Stimulated activated CD8-positive, alpha-beta memory T cell treated with anti-CD3 and anti-CD28 coated beads, Interleukin-12 subunit alpha, Interleukin-12 subunit beta, amount 100 ng/mL, for 24 hours (primary cell): Measurements from ENCODE around the gene CD86.

Source experiments
- DNase-seq: peaks from one replicate; pipeline ENCODE4 v3.0.0-alpha.2; 2020; ENCODE audit errors: extremely low read depth

The CD86 gene

DNA sequence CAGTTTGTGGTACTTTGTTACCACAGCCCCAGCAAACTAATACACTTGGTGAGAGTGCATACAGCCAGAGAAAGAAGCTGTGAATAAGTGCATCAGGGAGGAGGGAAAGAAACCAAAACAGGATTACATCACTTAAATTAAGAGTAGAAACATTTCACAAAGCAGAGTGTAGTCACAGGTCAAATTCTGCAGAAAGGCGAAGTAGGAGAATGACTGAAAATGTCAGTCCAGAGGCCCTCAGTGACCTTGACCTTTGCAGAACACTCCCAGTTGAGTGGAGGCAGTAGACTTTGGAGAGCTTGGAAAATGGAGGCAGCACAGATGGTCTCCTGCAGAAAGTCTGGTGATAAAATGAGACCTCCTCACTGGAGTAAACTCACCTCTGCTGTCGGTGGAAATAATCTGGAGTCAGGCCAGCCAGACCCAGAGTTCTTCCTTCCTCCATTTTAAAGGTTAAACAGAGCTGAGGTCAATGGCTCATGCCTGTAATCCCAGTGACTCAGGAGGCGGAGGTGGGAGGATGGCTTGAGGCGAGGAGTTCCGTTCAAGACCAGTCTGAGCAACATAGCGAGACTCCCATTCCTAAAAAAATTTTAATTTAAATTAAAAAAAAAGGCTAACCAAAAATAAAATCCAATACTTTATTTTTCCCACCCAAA lies 5.0 kb downstream of the CD86 start:
- no peak for DNase-seq

DNA sequence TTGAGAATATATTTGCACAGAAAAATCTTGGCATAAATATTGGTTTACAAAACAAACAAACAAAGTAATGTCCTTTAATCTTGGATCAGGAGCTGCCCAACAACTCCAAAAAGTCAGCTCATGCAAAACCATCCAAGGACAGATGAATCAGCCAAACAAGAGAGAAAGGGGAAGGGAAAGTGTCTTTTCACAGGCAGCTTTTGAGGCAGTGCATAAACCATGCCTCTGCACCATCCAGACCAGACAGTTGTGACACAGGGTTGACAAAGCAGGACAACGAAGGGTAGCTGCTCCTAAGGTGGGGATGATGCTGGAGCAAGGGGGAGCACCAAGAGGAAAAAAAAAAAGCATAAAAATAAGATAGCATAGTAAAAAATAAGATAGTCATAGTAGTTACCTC lies 8.7 kb downstream of the CD86 start:
- DNase-seq = no peak

DNA sequence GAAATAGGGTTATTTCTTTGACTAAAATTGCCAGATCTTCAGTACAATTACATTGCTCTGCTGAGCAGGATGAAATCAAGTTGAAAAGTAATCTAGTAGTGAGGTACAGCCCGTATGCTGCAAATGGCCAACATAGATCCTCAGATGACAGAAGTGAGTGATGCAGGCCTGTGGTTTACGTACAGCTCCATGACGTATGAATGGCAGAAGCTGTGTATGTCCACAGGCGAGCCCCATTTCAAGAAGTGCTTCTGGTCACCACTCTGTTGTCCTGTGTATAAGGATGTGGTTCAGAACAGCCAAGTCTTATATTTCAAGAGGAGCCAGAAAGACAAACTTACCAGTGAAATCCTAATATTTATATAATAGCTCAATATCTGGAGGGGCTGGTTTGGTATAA lies 9.2 kb downstream of the CD86 start:
- DNase-seq = no peak

DNA sequence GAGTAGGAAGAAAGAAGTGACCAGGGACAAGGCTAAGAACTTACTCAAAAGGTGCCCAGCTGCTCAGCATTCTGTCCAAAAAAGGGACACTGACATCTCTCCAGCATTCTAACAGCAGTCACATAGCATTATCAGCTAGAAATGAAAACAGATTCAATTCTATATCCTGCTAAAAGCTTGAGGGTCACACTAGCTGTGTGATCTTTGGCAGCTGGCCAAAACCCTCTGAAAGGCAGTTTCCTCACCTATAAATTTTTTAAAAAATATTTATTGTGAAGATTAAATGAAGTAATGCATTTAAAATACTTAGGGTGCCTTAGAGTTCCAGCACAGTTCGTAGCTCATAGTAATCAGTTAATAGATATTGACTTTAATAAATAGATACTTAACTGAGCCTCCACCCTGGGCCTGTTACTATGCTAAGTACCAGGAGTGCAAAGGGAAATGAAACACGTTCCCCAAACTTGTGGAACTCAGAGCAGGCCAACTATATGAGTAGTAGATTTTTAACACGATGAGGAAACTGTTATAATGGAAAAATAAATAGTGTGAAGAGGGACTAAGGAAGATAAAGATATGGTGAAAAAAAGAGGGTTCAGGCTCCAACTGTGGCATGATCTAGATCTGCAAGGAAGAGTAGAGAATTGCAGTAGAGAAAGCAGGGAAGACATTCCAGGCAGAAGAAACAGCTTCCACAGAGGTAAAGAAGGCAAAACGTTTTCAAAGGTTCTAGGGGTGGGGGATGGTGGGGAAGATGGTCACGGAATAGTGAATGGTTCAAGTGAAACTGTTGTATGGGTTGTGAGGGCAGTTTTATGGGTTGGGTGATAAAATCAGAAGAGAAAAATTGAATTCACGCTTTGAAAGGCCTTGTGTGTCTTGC lies 11.4 kb downstream of the CD86 start:
- no peak for DNase-seq

DNA sequence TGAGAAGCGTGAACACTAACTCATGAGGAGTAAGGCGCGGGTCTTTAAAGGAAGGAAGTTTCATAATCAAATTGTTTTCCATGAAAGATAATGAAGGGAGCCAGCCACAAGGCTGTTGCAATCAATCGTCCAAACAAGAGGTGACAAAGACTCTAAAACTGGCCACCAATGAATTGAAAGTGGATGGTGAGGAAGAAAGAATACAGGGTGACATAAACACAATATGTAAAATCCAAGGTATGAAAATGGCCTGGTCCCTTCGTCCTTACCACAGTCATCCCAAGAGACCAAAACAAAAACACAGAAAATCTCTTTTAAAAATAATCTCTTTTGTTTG lies 12.0 kb downstream of the CD86 start:
- no peak for DNase-seq

DNA sequence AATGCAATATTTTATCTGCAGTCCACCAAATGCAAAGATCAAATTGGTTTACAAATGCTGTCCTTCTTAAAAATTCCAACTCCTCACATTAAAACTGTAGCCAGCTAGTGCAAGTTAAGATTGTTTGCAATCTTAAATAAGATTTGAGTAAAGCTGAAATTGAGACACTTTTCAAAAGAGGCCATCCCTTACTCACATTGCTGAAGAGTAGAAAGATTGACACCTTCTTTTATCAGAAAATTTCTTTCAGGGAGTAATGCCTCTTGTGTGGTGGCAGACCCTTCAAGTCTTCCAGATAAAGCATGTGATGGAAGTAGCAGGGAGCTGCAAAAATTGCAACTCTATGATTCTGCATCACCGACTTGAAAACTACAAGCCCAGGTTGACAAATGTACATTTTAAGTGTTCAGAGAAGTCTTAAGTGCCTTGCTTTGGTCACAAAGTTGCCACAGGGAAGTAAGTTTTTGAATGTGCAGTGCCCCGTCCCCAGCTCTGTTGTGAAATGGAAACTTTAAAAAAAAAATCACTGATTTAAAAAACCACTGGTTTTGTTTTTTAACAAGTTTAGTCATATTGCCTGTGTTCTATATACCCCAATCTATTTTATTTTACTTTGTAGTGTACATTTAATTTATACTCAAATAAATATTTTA lies 12.6 kb downstream of the CD86 start:
- DNase-seq = no peak

DNA sequence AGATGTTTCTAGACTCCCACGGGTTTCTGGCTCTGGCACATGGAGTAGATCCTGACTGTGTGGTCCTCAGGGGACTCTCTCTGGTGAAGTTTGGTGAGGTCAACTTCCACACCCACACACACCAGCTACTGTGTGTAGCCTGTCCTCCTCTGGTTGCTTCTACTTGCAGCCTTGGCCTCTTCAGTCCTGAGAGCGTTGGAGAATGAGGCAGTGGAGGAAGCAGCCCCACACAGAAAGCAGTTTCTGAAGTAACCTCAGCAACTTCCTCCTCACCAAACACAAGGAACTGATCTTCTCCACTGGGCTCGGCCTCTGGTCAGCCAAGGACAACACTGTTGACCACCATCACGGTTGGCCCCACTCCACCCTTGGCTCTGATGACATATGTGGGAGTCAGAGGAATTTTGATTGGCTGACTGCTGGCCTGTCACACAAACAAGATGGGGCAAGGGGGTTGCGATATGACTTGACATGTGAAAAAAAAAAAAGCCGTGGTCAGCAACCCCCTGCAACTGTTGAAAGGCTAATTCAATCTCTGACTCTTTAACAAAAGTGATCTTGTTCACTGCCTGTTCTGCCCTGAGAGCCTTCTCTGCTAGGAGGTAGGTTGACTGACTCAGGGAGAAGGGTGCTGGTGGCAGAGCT lies 19.6 kb downstream of the CD86 start:
- no peak for DNase-seq

DNA sequence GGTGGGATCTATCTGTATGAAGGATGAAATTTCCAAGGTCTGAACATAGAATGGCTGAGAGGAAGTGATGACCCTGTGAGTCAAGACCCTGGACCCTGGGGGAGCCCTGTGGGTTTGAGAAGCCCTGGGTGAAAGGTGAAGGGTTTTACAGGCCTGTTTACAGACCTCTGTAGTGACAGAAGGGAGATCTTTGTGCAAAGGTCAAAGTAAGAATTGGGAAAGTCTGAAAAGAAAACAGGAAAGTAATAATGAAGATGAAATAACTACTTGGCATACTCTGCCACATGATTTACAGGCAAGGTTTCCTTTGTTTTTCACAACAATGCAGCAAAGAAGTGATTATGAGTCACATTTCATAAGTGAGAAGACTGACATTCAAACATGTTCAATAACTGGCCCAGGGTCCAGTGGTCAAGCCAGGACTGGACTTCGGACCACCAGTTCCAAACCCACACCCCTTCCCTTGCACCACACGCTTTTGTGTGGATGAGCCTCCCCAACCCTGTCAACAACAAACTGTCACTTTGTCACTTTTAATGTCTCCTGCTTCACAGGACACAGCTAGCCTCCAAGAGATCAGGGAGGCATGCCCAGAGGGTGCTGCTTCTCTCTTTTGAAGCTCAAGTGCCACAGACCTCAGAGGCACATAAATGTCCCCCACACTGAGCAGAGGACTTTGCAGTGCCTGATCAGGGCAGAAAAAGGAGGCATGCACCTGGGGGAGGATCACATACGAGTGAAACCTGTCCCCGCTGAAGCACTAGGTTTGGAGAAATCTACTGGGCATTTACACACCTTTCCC lies 21.5 kb downstream of the CD86 start:
- DNase-seq = no peak

DNA sequence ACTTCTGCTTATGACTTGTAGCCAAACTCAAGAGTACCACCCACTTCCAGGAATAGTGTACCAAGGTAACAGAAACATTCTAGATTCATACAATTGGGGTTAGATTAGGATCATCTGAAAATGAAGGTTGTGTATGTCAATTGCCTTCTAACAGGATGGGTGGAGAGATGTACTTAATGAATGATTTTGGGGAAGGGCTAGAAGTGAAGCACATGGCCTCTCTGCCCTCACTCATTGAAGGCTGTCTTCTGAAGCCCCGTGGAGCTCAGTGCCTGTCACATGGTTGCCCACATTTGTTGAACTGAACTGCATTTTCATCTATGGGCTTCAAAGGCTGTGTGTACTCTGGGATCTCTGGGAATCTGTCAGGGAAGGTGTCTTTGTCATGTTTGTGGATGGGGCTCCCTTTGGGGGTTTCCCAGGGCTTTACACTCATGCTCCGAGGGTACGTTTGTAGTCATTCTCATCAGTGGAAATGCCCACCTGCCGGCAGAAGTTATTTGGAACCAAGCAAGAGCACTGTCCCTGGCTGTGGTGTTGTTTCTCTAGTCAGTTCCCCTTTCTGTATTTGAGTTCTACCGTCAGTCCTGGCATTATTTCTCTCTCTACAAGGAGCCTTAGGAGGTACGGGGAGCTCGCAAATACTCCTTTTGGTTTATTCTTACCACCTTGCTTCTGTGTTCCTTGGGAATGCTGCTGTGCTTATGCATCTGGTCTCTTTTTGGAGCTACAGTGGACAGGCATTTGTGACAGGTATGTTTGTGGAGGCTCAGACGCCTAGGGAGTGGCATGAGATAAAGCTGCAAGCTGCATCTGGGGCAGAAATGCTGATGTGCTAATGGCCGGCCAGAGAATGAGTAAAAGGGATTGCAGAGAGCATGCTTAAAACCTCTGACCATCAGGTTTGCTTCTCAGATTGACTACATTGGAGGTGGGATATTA lies 22.4 kb downstream of the CD86 start:
- DNase-seq = no peak

DNA sequence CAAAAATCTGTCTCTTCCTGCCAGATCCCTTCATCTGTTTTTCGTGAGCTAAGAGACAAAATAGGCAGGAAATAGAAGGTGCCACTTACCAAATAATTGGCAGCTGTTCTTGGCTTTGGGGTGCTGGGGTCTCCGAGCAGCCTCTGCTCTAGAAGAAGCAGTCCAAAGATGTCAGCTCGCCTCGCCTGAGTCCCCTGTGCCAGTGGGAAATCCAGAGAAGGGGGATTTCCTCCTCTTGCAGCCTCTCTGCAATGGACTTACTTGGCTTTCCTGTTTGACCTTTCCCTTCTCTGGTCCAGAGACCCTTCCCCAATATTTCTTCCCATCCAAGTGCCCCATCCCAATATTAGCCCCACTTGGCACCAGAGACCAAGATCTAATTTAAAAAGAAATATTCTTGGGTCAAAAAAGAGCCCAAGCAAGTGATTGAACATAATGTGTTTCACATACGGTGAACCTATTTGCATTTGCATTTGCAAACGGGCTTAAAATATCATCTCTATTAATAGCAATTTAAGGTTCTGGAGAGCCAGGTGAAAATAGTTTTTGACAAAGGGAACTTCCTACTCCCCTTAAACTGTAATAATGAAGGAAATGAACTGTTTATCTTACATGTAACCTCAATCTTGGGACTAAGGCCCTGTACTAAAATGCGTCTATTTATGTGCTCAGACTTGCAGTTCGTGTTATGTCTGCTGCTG lies 23.2 kb downstream of the CD86 start:
- no peak for DNase-seq

DNA sequence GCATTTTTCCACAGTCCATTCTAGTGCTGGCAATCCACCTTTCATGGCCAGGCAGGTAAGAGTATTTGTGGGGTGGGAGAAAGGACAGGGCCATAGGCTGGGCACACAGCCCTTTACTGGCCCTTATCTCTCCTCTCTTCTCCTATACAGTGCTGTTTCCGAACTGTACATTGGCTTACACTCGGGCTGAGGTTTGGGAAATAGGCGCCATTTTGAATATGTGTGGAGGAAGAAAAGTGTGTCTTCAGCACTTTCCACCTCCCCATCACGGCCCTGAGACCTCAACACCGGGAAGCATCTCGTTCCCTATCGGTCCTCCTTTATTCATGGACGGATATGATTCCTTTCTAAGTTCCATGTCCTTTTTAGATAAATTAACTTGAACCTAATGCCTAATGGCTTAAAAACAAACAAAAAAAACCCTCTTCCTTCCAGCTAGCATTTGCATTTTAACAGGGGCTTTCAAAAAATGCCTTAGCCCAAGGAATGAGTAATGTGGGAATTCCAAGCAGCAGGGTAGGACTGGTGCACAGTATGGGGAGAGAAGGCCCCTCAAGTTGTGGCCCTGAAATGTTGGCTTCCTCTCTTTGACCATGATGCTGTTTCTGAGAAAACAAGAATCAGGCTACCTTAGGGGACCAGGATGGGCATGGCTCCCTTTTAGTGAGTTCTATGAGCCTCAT lies 24.5 kb downstream of the CD86 start:
- DNase-seq = no peak

DNA sequence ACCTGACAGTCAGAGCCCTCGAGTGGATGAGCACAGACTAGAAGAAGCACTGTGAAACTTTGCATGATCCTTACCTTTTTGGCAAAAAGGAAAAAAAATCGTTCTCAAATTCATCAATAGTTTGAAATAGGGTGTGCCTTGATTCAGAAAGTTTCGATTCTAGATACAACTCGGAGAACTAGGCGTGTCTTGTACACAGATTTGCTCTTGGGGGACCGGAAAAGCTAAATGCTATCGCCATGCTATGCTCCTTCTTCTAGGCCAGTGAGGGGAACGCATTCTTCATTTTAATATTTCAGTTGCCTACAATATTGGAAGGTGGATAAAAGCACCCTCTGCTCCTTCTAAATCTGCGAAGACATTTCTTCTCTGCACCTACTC lies 25.0 kb downstream of the CD86 start:
- DNase-seq = no peak

DNA sequence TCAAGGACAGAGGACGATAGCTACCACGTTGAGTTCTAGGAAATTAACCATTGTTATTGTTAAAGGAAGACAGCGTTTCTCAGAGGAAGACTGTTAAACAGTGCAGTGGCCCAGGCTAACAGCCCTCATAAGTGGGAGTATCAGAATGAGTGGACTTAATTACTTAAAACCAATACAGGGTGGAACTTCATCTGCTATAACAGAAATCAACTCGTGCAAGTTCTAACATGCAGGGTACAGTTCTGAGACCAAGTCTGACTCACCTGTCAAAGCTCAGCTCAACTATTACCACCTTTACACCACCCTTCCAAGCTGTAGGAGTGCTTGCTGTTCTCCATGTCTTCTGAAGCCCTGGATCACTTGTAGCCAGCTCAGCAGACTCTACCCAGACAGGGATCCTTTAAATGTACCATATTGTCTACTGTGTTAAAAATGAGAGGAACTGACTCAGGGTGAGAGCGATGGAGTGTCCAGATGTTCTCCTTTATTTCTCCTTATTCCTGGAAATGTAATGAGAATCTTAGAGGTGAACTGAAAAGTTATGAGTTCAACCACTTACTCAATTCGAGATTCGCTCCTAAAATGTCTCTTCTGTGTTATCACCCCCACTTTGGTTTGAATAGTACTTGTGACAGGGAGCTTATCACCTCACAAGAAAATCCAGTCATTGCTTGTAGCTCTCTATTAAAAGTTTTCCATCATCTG lies 26.5 kb downstream of the CD86 start:
- no peak for DNase-seq

DNA sequence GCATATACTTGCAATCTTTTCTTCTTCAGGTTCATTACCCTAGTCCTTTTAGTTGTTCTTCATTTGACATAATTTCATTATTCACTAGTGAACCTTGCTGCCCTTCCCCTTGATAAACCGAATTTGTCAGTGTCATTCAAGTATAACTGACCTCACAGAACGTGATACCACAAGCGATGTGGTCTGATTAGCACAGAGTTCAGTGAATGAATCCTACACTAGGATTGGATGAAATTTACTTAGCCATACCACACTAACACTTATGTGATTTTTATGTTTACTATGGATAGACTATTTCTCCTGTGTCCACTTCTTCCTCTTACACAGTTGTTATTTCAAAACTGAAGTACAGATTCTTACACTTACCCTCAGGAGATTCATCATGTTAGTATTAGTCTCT lies 27.2 kb downstream of the CD86 start:
- DNase-seq = no peak

DNA sequence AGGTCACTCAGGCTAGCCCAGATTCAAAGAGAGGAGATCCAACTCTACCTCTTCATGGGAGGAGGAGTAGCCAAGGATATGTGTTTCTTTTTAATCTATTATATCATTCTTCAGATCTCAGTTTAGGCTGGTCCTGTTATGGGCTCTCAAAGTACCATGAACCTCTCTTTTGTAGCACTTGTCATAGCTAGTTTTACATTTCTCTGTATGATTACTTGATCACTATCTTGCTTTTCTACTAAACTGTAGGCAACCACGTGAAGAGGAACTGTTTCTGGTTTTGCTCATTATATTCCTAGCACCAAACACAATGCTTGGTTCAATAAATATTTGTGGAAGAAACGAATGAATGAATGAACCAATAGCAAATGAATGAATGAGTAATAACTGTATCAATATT lies 29.6 kb downstream of the CD86 start:
- no peak for DNase-seq

DNA sequence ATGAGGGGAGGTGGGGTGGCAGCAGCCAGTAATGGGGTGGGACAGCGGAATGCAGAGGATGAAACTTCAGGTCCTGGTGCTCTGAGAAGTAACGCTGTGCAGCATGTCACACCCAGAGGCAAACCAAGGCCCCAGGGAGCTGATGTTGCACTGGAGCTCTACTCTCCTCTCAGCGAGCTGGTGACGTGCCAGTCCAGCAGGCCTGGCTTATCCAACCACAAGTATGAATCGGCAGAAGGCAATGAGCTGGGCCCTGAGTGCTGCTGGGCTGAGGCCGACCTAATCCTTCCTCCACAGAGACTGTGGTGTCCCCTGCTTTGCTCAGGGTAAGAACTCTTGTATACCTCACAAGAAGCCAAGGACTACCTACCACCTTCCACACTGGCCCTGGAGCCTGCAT lies 30.5 kb downstream of the CD86 start:
- DNase-seq = no peak

DNA sequence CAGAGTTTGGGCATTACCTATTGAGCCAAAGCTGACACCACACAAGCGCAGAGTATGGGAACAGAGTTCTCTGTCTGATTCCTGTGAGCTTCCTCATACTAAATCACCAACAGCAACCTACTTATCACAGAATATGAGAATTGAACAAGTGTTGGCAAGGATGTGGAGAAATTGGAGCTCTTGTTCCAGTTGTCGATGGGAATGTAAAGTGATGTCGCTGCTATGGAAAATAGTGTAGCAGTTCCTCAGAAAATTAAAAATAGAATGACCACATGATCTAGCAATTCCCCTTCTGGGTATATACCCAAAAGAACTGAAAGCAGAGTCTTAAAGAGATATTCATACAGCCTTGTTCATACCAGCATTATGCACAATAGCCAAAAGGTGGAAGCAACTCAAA lies 33.4 kb downstream of the CD86 start:
- DNase-seq = no peak

DNA sequence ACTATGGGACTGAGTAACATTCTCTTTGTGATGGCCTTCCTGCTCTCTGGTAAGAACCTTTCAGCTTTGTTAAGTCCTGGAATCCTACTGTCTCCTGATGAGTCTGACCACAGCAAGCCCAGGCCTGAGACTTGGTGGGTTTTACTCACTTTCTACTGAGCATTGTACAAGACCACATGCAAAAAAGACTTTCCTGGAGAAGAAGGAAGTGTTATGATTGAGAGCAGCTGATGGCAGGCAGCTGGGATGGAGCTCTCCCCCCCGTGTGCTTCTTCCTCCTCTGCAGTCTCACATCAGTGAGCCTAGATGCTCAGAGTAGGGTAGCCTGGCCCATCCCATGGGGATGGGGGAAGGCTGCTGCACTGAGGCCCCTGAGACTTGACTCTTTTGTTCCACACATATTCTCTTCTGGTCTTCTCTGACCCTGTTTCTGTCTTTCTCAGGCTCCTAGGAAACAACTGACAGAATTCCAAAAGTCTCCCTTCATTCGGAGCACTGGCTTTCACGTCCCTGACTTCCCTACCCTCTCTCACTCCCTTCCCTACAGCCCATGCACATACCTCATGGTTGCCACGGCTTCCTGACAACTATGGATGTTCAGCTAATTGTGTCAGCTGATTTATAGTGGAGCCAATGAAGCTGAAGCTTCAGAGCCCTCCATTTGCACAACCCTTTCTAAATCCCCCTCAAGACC lies 36.6 kb downstream of the CD86 start:
- DNase-seq = no peak
